GM19238 (cell line): ENCODE results near the gene POLR2A.
"Not testable (repeated sequence)": the region's sequence is repeated elsewhere in the genome, so short reads cannot be mapped to it uniquely, and the experiment has no call there.

Source experiments
- DNase-seq: peaks from one replicate; pipeline ENCODE4 v3.0.0; 2011; ENCODE audit warnings: low spot score; ENCODE audit not compliant: insufficient read length

Gene POLR2A

GRCh38 chr17:7460850-7461660 is 23.1 kb upstream of the POLR2A start:
- no peak for DNase-seq

GRCh38 chr17:7462474-7463371 is 21.4 kb upstream of the POLR2A start:
- no peak for DNase-seq

- no peak for DNase-seq
Observed at GRCh38 chr17:7463372-7463846, 20.8 kb upstream of the POLR2A start.

- no peak for DNase-seq
Observed at GRCh38 chr17:7464081-7464480, 20.1 kb upstream of the POLR2A start.

GRCh38 chr17:7465597-7466275 is 18.4 kb upstream of the POLR2A start:
- DNase-seq: no peak

GRCh38 chr17:7466318-7466638 is 17.9 kb upstream of the POLR2A start:
- DNase-seq: no peak

- no peak for DNase-seq
Observed at GRCh38 chr17:7466639-7467341, 17.4 kb upstream of the POLR2A start.

GRCh38 chr17:7467498-7467897 is 16.7 kb upstream of the POLR2A start:
- no peak for DNase-seq

- DNase-seq: no peak
Observed at GRCh38 chr17:7468290-7468689, 15.9 kb upstream of the POLR2A start.

- DNase-seq: no peak
Observed at GRCh38 chr17:7468804-7469389, 15.3 kb upstream of the POLR2A start.

- not testable (repeated sequence) for DNase-seq
Observed at GRCh38 chr17:7469843-7470242, 14.3 kb upstream of the POLR2A start.

- DNase-seq: not testable (repeated sequence)
Observed at GRCh38 chr17:7470457-7470973, 13.7 kb upstream of the POLR2A start.

GRCh38 chr17:7471729-7472128 is 12.4 kb upstream of the POLR2A start:
- no peak for DNase-seq

- DNase-seq: not testable (repeated sequence)
Observed at GRCh38 chr17:7474767-7475166, 9.4 kb upstream of the POLR2A start.

GRCh38 chr17:7475764-7476422 is 8.3 kb upstream of the POLR2A start:
- DNase-seq: no peak

- DNase-seq: no peak
Observed at GRCh38 chr17:7476494-7476893, 7.7 kb upstream of the POLR2A start.

GRCh38 chr17:7476951-7477350 is 7.2 kb upstream of the POLR2A start:
- no peak for DNase-seq

GRCh38 chr17:7477392-7478275 is 6.5 kb upstream of the POLR2A start:
- DNase-seq: no peak
